RPMI8226 (cell line): ENCODE results near the gene CFAP57.
"Not testable (repeated sequence)": the region's sequence is repeated elsewhere in the genome, so short reads cannot be mapped to it uniquely, and the experiment has no call there.

Experiments
- DNase-seq: peaks from one replicate; pipeline ENCODE4 v3.0.0-alpha.2; 2015

The CFAP57 gene

GRCh38 chr1:43171876-43172526, at the start of gene CFAP57, which contains the start of gene EBNA1BP2:
Gene CFAP57, plus strand, starts transcription at chr1:43172330. Its CDS starts 424 bp downstream, at chr1:43172754.
Gene EBNA1BP2, minus strand, starts transcription at chr1:43172290. Its CDS starts 172 bp downstream, at chr1:43172118.
- DNase-seq, result peak; percentile 97

- no peak for DNase-seq
Measured at GRCh38 chr1:43123031-43123430, 49.1 kb upstream of the CFAP57 start.

DNA sequence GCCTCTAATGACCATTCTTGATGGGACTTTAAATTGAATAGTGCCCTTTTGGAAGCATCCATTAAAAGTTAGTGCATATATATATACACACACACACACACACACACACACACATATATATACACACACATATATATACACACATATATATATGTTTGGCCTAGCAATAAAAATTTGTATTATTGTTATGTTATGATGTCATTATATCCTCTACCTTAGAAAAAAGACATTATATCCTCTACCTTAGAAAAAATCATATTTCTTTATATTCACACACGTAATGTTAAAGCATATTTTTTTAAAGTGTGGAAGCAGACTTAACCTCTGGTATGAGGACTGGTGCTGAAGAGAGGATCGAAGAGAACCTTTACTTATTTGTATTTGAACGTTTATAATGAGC, 43.3 kb upstream of the CFAP57 start:
- DNase-seq, result no peak

GRCh38 chr1:43129426-43129825, 42.7 kb upstream of the CFAP57 start:
- DNase-seq, result no peak

DNA sequence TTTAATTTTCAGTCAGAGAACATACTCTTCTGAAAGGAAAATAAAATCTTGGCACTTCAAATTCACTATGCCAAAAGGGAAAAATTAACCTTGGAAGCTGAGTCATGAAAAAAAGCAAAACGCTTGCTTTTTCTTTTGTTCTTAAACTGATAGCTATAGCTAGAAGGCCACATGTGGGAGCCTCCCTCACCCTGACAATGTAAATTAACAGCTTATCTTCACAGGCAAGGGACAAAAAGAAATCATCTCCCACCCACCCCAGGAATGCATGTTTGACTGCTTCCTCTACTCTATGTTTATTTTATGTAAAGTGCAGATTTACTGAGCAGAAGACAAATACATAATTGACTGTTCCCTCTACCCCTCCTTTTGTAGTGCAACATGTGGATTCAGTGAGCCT, 38.1 kb upstream of the CFAP57 start:
- DNase-seq, result no peak

DNA sequence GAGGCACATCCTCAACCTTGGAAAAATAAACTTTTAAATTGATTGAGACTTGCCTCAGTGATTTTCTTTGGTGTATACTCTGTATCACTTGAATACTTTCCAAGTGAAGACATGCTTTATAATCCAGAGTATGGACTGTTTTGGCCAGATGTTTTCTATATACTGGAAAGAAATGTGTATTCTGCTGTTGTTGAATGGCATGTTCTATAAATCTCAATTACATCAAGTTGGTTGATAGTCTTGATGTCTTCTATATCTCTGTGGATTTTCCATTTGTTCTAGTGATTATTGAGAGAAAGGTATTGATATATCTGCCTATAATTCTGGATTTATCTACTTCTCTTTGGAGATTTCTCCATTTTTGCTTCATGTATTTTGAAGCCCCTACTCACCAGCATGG, 37.5 kb upstream of the CFAP57 start:
- DNase-seq, result no peak

DNA sequence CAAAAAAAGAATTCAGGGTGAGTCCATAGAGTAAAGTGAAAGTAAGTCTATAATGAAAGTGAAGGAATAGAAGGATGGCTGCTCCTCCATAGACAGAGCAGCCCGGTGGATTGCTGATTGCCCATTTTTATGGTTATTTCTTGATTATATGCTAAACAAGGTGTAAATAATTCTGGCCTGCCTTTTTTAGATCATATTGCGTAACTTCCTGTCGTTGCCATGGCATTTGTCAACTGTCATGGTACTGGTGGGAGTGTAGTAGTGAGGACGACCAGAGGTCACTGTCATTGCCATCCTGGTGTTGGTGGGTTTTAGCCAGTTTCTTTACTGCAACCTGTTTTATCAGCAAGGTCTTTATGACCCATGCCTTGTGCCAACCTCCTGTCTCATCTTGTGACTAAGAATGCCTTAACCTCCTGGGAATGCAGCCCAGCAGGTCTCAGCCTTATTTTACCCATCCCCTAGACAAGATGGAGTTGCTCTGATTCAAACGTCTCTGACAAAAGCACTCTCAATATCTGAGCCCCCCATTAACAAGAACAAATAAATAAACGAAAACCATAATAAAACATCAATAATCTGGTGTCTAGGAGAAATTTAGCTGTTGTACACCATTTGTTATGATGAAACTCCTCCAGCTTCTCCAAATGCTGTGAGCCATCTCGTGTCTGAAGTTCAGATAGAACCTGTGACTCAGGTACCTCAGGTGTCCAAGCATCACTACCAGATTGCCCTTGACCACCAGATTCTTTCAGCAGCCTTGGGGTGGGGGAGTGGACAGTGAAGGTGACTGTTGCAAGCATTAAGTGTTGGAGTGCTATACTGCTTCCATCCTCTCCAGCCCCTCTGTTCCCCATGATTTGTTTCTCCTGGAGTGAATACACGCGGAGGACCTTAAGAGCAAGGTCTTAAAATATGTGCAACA, 36.0 kb upstream of the CFAP57 start:
- DNase-seq, result no peak

DNA sequence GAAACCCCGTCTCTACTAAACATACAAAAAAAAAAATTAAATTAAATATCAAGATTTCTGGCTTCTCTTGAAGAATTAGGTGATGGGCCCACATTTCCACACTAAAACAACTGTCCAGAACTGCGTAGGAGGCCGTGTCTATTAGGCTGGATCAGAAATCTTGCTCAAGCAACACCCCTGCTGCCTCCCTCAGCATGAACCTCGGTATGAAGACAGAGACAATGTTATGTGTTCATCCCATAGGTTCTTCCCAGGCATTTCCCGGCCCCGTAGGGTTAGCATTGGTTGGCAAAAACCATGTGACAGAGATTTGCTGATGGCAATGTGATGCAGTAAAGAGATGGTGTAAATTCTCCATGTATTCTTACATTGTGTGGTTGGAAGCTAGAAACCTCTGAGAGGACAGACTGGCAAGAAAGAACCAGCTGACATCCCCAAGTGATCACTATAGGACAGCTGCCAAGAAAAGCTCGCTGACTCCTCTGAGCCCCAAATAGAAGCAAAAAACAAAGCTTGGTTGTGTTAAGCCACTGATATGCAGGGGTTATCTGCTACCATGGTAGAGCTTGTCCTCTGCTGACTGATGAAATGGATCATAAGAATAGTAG, 34.6 kb upstream of the CFAP57 start:
- DNase-seq, result no peak

DNA sequence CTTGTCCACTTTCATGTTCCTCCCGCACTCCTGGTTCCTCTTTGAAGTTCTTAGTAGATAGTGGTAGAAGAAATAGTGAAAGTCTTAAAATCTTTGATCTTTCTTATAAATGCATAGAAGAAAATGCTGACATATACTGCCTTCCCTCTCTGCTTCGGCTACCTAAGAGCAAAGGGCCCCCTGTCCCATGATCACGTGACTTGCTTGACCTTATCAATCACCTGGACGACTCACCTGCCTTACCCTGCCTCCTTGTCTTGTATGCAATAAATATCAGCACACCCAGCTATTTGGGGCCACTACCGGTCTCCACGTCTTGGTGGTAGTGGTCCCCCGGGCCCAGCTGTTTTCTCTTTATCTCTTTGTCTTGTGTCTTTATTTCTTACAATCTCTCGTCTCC, 32.8 kb upstream of the CFAP57 start:
- not testable (repeated sequence) for DNase-seq

DNA sequence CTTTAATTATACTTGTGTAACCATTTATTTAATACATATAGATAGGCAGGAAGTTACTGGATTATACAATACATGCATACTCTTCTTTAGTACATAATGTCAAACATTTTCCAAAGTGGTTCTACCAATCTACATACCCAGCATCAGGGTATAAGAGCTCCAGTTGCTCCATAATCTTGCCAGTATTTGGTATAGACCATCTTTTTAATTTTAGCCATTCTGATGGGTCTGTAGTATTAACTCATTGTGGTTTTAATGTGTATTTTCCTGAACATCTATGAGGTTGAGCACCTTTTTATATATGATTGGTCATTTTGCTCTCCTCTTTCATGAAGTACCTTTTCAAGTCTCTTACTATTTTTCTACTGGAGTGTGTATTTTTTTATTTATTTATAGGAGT, 32.1 kb upstream of the CFAP57 start:
- no peak for DNase-seq

DNA sequence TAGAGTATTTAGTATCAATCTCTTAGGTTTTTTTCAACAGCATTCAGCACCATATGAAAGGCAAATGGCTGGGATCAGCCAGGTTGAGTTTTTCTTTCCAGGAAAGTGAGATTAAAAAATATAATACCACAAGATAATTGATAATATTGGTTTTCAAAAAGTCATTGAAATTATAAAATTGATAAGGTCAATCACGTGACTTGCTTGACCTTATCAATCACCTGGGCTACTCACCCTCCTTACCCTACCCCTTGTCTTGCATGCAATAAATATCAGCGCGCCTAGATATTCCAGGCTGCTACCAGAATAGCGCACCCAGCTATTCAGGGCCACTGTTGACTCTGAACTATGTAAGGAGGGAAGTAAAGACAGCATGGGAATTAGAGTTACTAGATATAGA, 31.5 kb upstream of the CFAP57 start:
- no peak for DNase-seq

- DNase-seq, result no peak
Measured at GRCh38 chr1:43143441-43143888, 28.7 kb upstream of the CFAP57 start.

GRCh38 chr1:43144237-43144636, 27.9 kb upstream of the CFAP57 start:
- no peak for DNase-seq

DNA sequence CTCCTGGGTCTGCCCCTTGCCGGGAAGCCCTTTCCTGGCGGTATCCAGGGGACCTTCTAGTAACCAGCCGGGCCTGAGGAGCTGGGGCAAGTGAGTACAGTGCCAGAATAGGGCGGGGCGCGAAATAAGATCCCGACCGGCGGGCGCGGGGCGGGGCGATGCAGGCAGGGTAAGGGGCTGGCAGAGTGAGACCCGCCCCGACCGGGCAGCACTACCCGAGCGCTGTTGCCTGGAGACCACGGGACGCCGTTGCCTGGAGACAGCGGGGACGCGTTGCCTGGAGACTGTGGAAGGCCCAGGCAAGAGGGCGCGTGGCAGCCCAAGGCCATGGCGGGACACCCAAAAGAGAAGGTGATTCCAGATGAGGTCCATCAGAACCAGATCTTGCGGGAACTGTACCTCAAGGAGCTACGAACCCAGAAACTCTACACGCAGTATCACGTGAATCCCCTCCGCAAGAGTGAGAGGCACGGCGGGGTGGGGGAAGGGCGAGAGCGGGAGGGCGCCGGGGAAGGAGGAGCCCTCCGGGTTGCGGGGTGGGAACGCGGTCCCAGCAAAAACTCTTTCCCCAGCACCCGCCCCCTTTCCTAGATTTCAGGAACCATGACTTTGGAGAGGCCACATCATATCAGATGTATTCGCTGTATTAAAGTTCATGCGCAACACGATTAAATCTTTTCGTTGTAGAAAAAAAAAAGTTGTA, 24.4 kb upstream of the CFAP57 start:
- DNase-seq, result peak; percentile 71

DNA sequence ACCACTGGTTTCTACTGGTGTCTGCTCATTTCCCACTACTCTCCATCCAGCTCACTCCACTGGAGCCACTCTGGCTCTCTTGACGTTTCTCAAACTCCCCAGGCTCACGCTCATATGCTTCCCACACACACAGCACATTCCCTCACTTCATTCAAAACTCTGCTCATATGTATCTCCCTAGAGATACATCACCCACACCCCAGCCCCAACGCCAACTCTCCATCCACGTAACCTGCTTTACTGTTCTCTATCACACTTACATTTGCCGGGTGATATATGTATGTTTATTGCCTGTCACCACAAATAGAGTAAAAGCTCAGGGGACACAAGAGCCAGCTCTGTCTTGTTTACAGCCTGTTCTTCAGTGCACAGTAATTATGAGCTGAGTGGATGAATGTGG, 22.2 kb upstream of the CFAP57 start:
- DNase-seq, result no peak

- no peak for DNase-seq
Measured at GRCh38 chr1:43152866-43153265, 19.3 kb upstream of the CFAP57 start.

- DNase-seq, result no peak
Measured at GRCh38 chr1:43153443-43153842, 18.7 kb upstream of the CFAP57 start.

GRCh38 chr1:43156026-43156425, 16.1 kb upstream of the CFAP57 start:
- no peak for DNase-seq

GRCh38 chr1:43165162-43165561, 7.0 kb upstream of the CFAP57 start:
- DNase-seq, result no peak

DNA sequence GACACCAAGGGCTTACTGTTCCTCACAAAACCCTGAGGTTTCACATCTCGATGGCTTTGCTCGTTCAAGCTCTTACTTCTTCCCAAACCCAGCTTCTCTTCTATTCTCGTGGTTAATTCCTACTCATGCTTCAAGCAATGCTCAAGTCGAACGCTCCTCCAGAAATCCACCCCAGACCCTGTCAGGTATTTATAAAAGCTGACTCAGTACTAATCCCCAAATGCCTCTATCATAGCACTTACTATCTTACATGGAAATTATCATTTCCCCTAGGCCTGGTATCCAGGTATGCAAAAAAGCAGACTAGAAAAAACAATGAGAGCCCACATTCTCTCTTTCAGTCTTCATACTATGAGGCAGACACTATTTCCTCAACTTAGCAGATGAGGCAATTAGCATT, 6.4 kb upstream of the CFAP57 start:
- no peak for DNase-seq

DNA sequence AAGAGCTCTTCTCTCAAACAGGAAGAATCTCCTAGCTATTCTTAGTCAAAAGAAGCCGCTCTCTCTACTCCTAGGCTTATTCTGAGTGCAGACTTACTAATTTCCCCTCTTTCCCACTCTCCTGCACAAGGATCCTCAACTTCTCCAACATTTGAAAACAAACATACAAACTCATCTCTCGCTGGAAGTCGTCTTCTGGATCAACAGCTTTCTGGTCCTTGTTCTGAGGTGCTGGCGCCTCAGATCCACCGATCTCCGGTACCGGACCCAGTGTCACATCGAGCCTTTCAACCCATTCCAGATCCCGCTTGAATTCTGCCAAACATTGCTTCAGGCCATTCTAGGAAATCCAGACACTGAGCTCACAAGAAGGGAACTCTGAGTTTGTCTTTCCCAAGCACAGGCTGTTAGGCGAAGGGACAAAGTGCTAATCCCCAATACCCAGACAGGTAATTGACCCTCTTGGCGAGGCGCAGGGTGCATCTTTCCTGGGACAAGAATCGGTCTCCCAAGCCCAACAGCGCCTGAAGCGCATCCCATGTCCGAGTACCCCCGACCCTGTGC, 736 bp upstream of the CFAP57 start:
- no peak for DNase-seq

GRCh38 chr1:43172527-43172972, 420 bp downstream of the CFAP57 start:
- peak; percentile 93 for DNase-seq

DNA sequence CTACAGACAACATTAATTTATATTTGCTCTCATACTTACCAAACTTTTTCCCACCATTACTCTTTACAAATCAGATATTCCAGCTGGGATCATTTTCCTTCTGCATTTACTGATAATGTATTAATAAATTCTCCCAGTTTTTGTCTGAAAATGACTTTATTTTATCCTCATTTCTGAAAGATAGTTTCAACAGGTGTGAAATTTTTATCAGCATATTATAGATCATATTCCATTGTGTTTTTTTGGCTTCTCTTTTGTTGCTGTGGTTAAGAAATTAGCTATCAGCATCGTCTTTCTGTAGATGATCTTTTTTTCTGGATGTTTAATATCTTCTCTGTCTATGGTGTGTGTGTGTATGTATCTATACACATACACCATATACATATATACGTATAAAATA, 2.7 kb downstream of the CFAP57 start:
- no peak for DNase-seq
